SH-SY5Y (cell line): ENCODE results near the gene BAK1.
A peak's percentile ranks its signal among the peaks of the same experiment; 100 is the strongest.

Experiments
- GATA2 ChIP-seq: IDR thresholded peaks from 2 replicates; pipeline ENCODE4 v1.6.1; 2011; ENCODE audit warnings: mild to moderate bottlenecking, low read depth, low read length
- GATA3 ChIP-seq: IDR thresholded peaks from 2 replicates; pipeline ENCODE4 v1.6.1; 2011; ENCODE audit warnings: low read depth, mild to moderate bottlenecking, low read length, moderate library complexity

DNA sequence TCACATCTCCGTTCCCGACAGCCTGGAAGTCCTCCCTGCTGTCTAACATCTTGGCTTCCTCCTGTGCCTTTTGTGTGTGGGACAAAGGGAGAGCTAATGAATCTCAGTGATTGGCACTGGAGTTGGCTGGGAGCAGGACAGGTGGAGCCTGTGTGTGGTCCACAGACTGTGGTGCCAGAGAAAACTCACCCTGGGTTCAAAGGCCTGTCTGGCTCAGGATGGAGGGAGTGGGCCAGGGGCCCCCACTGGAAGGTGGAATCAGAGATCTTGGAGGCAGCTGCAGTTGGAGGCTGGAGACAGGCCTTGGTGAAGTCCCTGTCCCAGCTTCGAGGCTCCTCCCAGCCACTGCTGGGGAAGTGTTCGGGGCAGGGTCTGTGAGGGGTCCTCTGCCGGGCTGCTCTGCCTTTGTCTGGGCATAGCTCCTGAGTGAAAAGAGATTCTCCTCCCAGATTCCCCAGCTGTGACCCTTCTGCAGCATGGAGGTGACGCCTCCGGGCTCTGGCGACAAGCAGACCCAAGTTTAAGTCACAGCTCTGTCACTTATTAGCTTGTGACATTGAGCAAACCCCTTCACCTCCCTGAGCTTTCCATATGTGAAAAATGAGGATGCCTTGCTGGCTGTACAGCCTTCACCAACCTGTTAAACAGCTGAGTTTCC lies 27.2 kb upstream of the BAK1 start:
- TF ChIP-seq GATA2 (0 out of 2 replicates have a peak, but pooled peaks have one; percentile 14), GATA3 (no peak)
